Endothelial cell of umbilical vein (primary cell): Measurements from ENCODE around the gene METTL1. TPM values are rescaled to one million over a fixed set of nuclear protein-coding genes. Genes with fewer than 3 reads are reported as not detected.

ENCODE experiments used
- BruUV-seq: library from RNA; stranded (reverse); fragments of 400-500 nt; replicated peaks from 2 replicates; lab custom pipeline; 2021; lab: Mats Ljungman, UMichigan
- CTCF ChIA-PET: fragments of 300-600, 350-600 bp; sonication (Branson Sonifier 250); formaldehyde crosslinking; loops from one replicate; lab custom pipeline; 2021; ENCODE audit warnings: antibody characterized with exemption, inconsistent platforms; lab: Charles Lee
- POLR2A ChIA-PET: fragments of 300-600, 350-600 bp; sonication (Branson Sonifier 250); formaldehyde crosslinking; loops from one replicate; lab custom pipeline; 2021; ENCODE audit warnings: antibody characterized with exemption, inconsistent platforms; lab: Charles Lee
- DNase-seq: peaks from one replicate; pipeline ENCODE4 v3.0.0-alpha.2; 2011; ENCODE audit warnings: low read depth, low spot score
- FAIRE-seq: peaks from 2 replicates; lab custom pipeline; 2011; peaks lifted over from hg19 to GRCh38; lab: Jason Lieb, UNC
- H2AFZ ChIP-seq: 2 replicates; pipeline ENCODE4 v1.6.0; 2012; ENCODE audit warnings: low read depth, low read length, control low read depth, inconsistent platforms
- H3K27ac ChIP-seq: 2 replicates; pipeline ENCODE4 v1.5.1; 2011; ENCODE audit warnings: low read depth, mild to moderate bottlenecking, control low read depth, low read length, moderate library complexity; ENCODE audit not compliant: insufficient read depth
- H3K27me3 ChIP-seq, 2 experiments: 2 replicates each; pipeline versions ENCODE4 v1.6.0 to v1.6.1; 2011; ENCODE audit warnings: low read length in 2 of 2, mixed read lengths in 1 of 2; ENCODE audit not compliant: control insufficient read depth in 2 of 2, insufficient read depth in 2 of 2
- H3K36me3 ChIP-seq, 2 experiments: 2 replicates in 1 of 2; 3 replicates in 1 of 2; pipeline ENCODE4 v1.5.1; 2011; ENCODE audit warnings: low read length in 2 of 2, mild to moderate bottlenecking in 1 of 2, moderate library complexity in 1 of 2; ENCODE audit not compliant: control insufficient read depth in 2 of 2, insufficient read depth in 2 of 2; ENCODE audit errors: extremely low read depth in 1 of 2
- H3K4me1 ChIP-seq: 3 replicates; pipeline ENCODE4 v1.5.1; 2011; ENCODE audit warnings: mild to moderate bottlenecking, low read length; ENCODE audit not compliant: control insufficient read depth, insufficient read depth; ENCODE audit errors: extremely low read depth
- H3K4me2 ChIP-seq: 2 replicates; pipeline ENCODE4 v1.6.1; 2011; ENCODE audit warnings: low read length, control low read depth, mixed read lengths; ENCODE audit not compliant: insufficient read depth
- H3K4me3 ChIP-seq, 3 experiments: fragments of 200-600 bp in 1 of 3; sonication (generic), shearing (Covaris generic) in 1 of 3; replicated peaks in 1 of 3; 2 replicates each; pipeline ENCODE4 v1.5.1; 2011 to 2016; ENCODE audit warnings: control low read depth in 3 of 3, low read length in 3 of 3, mild to moderate bottlenecking in 2 of 3, inconsistent platforms in 1 of 3, low read depth in 1 of 3, moderate library complexity in 1 of 3; ENCODE audit not compliant: insufficient read depth in 1 of 3
- H3K79me2 ChIP-seq: 2 replicates; pipeline ENCODE4 v1.6.0; 2012; ENCODE audit warnings: low read length, inconsistent platforms; ENCODE audit not compliant: control insufficient read depth, insufficient read depth
- H3K9ac ChIP-seq: replicated peaks from 2 replicates; pipeline ENCODE3; 2011; ENCODE audit warnings: low read length, control low read depth; ENCODE audit not compliant: insufficient read depth; ENCODE audit errors: extremely low read depth
- H3K9me1 ChIP-seq: replicated peaks from 3 replicates; pipeline ENCODE4 v1.6.0; 2011; ENCODE audit warnings: mild to moderate bottlenecking, low read length; ENCODE audit not compliant: control insufficient read depth, insufficient read depth; ENCODE audit errors: extremely low read depth
- H3K9me3 ChIP-seq: replicated peaks from 2 replicates; pipeline ENCODE4 v1.5.1; 2012; ENCODE audit warnings: low read length, inconsistent platforms; ENCODE audit not compliant: control insufficient read depth, insufficient read depth
- H4K20me1 ChIP-seq: replicated peaks from 2 replicates; pipeline ENCODE3; 2011; ENCODE audit warnings: mild to moderate bottlenecking, low read length; ENCODE audit not compliant: control insufficient read depth, insufficient read depth; ENCODE audit errors: extremely low read depth
- EZH2 ChIP-seq: IDR thresholded peaks from 2 replicates; pipeline ENCODE4 v1.6.1; 2012; ENCODE audit warnings: borderline replicate concordance, low read depth, mild to moderate bottlenecking, moderate library complexity, low read length, inconsistent platforms; ENCODE audit not compliant: severe bottlenecking
- FOS ChIP-seq: IDR thresholded peaks from 2 replicates; pipeline ENCODE4 v1.6.1; 2011; ENCODE audit warnings: mild to moderate bottlenecking, low read length, moderate library complexity, borderline replicate concordance; ENCODE audit not compliant: insufficient read depth
- GATA2 ChIP-seq: IDR thresholded peaks from 2 replicates; pipeline ENCODE4 v1.7.0; 2011; ENCODE audit warnings: low read depth, mild to moderate bottlenecking, moderate library complexity, mixed read lengths, low read length; ENCODE audit not compliant: insufficient read length, insufficient read depth
- JUN ChIP-seq: IDR thresholded peaks from 2 replicates; pipeline ENCODE4 v1.6.1; 2011; ENCODE audit warnings: borderline replicate concordance, low read depth; ENCODE audit not compliant: insufficient read length, insufficient read depth
- MAX ChIP-seq: IDR thresholded peaks from 2 replicates; pipeline ENCODE4 v1.6.1; 2011; ENCODE audit not compliant: insufficient read depth, insufficient read length
- MYC ChIP-seq: IDR thresholded peaks from one replicate; pipeline ENCODE4 v1.6.1; 2011; ENCODE audit warnings: mild to moderate bottlenecking, low read depth, low read length
- POLR2A ChIP-seq: IDR thresholded peaks from 2 replicates; pipeline ENCODE4 v1.6.1; 2012; ENCODE audit warnings: low read depth, mild to moderate bottlenecking, control low read depth, low read length
- POLR2AphosphoS5 ChIP-seq: IDR thresholded peaks from 2 replicates; pipeline ENCODE4 v1.6.1; 2012; ENCODE audit warnings: low read depth, mild to moderate bottlenecking, control low read depth, low read length, moderate library complexity; ENCODE audit not compliant: insufficient read depth
- dilution Hi-C: fragments of 300-500 bp; cut with MboI; formaldehyde crosslinking; loops from one replicate; pipeline ENCODE4 v1.15.0; 2019; ENCODE audit warnings: low sequenced_read_pairs; ENCODE audit not compliant: extremely low pct_ligation_motif_present
- intact Hi-C: fragments of 100-400 bp; cut with micrococcal nuclease; formaldehyde crosslinking; loops from one replicate; pipeline ENCODE4 v1.10.0; 2022
- polyA plus RNA-seq, 4 experiments: library from polyadenylated mRNA; depleted of rRNA in 3 of 4; stranded (reverse) in 3 of 4; unstranded in 1 of 4; fragments of >200 nt; gene quantifications; 2 replicates each; pipeline versions ENCODE4 v1.2.1 to v1.2.3, GENCODE V29; 2011 to 2012; ENCODE audit warnings: missing spikeins in 1 of 4
- total RNA-seq: library from RNA; stranded (reverse); gene quantifications from 2 replicates; pipeline ENCODE4 v1.2.3, GENCODE V29; 2021
- TF ChIP-seq, protein P1 (sequence below), 2 donors: IDR thresholded peaks; 1 replicate in 1 of 2; 2 replicates in 1 of 2; pipeline ENCODE4 v1.5.1; 2011; ENCODE audit warnings: low read length in 2 of 2, mild to moderate bottlenecking in 2 of 2, moderate library complexity in 2 of 2, control low read depth in 1 of 2, inconsistent platforms in 1 of 2, low read depth in 1 of 2; ENCODE audit not compliant: insufficient read depth in 1 of 2; ENCODE audit errors: extremely low read depth in 1 of 2

METTL1 gene
- total and polyA plus RNA-seq, 2 donors (not counting 3 experiments of a cell fraction or from before 2014, with no cell fraction given): 23.6 to 24.3 TPM

GRCh38 chr12:57806677-57807076, 34.8 kb upstream of the METTL1 start:
- Histone ChIP-seq H3K4me2 (no peak overlapping the region), H3K36me3 (peaks cover 0 to 13% of the 10 kb centered on the region in 2 experiments), H3K27me3 (no peaks in the 10 kb centered on the region), H3K27ac (no peak overlapping the region), H3K4me3 (no peak overlapping the region), H3K9me3 (no peaks in the 10 kb centered on the region), H3K4me1 (no peaks in the 10 kb centered on the region), H3K9ac (no peak overlapping the region), H2AFZ (no peak overlapping the region), H4K20me1 (no peaks in the 10 kb centered on the region), H3K79me2 (no peaks in the 10 kb centered on the region), H3K9me1 (no peaks in the 10 kb centered on the region)
- DNase-seq (no peak), FAIRE-seq (no peak)
- BruUV-seq: no TSS peak
- POLR2A ChIA-PET: no interaction called here
- dilution Hi-C loops: no loop called here
- TF ChIP-seq GATA2: no peak
- no peak for TF ChIP-seq MYC
- TF ChIP-seq POLR2A: no peak
- no peak for TF ChIP-seq FOS
- no peak for TF ChIP-seq JUN
- no peak for TF ChIP-seq POLR2AphosphoS5
- TF ChIP-seq, protein P1, sequence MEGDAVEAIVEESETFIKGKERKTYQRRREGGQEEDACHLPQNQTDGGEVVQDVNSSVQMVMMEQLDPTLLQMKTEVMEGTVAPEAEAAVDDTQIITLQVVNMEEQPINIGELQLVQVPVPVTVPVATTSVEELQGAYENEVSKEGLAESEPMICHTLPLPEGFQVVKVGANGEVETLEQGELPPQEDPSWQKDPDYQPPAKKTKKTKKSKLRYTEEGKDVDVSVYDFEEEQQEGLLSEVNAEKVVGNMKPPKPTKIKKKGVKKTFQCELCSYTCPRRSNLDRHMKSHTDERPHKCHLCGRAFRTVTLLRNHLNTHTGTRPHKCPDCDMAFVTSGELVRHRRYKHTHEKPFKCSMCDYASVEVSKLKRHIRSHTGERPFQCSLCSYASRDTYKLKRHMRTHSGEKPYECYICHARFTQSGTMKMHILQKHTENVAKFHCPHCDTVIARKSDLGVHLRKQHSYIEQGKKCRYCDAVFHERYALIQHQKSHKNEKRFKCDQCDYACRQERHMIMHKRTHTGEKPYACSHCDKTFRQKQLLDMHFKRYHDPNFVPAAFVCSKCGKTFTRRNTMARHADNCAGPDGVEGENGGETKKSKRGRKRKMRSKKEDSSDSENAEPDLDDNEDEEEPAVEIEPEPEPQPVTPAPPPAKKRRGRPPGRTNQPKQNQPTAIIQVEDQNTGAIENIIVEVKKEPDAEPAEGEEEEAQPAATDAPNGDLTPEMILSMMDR (IDR thresholded peaks at IDR 0.05; ENCODE audit: extremely low read depth in 1 of 2, insufficient read depth in 1 of 2, low read depth in 1 of 2, low read length in 2 of 2): no peak
- no peak for TF ChIP-seq MAX
- TF ChIP-seq EZH2: no peak
- CTCF ChIA-PET: interaction anchor here (0.5 to 1.2 kb wide), 3 partner anchors 9 to 172 kb away, joined by 3 read pairs; no protein-coding TSS in a partner anchor
- intact Hi-C loops: no loop called here
